Measurements from ENCODE around the gene AMD1.
"Not testable (repeated sequence)": the region's sequence is repeated elsewhere in the genome, so short reads cannot be mapped to it uniquely, and the experiment has no call there.

Gene AMD1

GRCh38 chr6:110878751-110879522 lies 4.4 kb downstream of the AMD1 start:
- peak; percentile 68 for DNase-seq

GRCh38 chr6:110880651-110881050 lies 6.1 kb downstream of the AMD1 start:
- DNase-seq = no peak

DNA sequence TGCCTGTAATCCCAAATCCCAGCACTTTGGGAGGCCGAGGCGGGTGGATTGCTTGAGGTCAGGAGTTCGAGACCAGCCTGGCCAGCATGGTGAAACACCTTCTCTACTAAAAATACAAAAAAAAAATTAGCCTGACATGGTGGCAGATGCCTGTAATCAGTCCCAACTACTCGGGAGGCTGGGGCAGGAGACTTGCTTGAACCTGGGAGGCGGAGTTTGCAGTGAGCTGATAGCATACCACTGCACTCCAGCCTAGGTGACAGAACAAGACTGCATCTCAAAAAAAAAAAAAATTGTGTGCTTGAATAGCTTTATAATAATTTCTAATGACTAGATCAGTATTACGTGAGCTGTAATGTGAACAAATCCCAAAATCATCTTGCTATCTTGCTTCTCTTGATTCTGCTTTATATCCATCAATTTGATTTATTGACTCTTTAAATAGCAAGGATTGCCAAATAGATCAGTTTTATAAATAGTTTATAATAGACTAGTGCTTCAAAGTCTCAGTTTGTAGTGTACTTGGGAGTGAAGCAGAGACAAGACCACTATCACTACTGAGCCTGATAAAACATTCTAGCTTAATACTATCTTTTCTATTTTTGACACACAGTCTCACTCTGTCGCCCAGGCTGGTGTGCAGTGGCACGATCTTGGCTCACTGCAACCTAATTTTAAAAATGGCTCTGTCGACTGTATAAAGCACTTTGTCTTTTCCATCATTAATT lies 7.1 kb downstream of the AMD1 start:
- DNase-seq = peak; percentile 52

GRCh38 chr6:110882274-110882619 lies 7.7 kb downstream of the AMD1 start:
- no peak for DNase-seq

DNA sequence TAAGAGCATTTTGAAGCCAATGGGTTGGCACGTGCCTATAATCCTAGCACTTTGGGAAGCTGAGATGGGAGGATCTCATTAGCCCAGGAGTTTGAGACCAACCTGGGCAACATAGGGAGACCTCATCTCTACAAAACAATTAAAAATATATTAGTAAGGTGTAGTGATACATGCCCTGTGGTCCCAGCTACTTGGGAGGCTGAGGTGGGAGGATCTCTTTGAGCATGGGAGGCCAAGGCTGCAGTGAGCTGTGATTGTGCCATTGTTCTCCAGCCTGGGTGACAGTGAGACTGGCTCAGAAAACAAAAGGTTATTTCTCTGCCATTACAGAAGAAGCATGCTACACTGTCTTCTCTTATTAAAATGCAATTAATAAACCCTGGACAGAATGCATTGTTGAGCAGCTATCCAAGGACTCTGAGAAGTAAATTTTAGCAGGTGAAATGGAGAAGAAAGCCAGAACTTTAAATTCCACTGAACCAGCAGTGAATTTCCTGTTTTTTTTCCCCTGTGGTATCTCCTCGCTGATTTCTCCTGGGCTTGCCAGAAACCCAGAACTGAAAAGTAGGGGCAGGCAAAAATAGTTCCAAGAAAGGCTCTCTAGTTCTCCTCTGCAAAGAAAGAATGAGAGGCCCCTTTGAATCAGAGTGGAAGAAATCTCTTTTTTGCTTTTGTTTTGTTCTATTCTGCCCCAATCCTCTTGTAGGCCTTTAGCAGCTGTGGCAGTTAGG lies 8.4 kb downstream of the AMD1 start:
- DNase-seq = no peak

GRCh38 chr6:110884321-110884720 lies 9.7 kb downstream of the AMD1 start:
- no peak for DNase-seq

DNA sequence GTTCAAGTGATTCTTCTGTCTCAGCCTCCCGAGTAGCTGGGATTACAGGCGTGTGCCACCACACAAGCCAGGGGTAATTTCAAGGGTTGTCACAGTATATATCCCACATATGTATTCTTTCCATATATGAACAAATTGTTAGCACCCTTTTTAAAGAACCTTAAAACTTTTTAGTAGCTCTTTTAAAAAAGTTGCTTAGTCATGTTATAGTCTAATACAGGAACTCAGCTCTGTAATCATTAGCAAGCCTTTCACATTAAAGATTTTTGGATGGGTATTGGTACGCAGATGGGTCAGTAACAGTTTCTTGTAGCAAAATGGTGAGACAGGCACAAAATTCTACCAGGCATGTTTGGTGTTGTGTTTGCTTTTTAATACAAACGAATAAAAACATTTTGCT lies 10.9 kb downstream of the AMD1 start:
- DNase-seq = no peak

DNA sequence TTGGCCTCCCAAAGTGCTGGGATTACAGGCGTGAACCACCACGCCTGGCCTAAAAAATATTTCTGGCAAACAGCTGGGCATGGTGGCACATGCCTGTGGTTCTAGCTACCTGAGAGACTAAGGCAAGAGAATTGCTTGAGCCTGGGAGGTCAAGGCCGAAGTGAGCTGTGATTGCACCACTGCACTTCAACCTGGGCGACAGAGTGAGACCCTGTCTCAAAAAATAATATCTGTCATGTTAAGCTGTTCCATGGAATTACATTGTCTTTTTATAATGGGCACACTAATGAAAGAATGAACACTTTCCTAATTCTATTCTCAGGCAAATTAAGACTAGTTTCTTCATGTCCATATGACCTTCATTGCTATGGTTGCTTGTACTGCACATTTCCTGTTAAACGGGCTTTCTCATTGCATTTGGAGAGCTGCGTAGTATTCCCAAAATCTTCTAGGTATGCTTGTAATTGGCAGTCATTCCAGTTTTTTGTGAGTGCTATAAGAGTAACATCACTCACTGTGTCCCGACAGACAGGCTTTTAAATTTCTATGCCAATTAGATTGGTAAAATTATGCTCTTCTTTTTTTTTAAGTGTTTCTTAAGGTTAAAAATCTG lies 12.1 kb downstream of the AMD1 start:
- DNase-seq = no peak

GRCh38 chr6:110890288-110890687 lies 15.7 kb downstream of the AMD1 start:
- DNase-seq = no peak

GRCh38 chr6:110895907-110896608 lies 21.5 kb downstream of the AMD1 start:
- no peak for DNase-seq

DNA sequence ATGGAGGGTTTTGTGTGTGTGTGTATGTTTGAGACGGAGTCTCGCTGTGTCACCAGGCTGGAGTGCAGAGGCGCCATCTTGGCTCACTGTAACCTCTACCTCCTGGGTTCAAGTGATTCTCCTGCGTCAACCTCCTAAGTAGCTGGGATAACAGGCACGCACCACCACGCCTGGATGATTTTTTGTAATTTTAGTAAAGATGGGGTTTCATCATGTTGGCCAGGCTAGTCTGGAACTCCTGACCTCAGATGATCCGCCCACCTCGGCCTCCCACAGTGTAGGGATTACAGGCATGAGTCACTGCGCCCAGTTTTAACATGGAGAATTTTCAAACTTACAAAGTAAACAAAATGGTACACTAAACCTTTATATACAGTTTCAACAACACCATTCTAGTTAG lies 22.8 kb downstream of the AMD1 start:
- DNase-seq = no peak

DNA sequence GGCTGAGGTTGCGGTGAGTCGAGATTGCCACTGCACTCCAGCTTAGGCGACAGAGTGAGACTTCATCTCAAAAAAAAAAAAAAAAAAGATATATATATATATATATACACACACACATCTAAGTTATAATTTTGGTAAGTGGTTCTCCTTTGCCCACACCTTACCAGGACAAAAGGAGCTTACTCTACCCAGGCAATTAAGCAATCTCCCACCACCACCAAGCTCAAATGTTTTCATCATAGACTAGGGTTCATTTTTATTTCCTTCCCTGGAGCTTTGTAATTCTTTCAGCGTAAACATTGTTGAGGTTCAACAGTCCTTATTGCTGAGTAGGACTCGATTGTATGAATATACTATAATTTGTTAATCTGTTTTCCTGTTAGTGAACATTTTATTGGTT lies 23.5 kb downstream of the AMD1 start:
- no peak for DNase-seq

- no peak for DNase-seq
Observed at GRCh38 chr6:110900028-110900598, 25.5 kb downstream of the AMD1 start.

GRCh38 chr6:110901601-110902000 lies 27.0 kb downstream of the AMD1 start:
- DNase-seq = not testable (repeated sequence)

GRCh38 chr6:110902091-110902490 lies 27.5 kb downstream of the AMD1 start:
- DNase-seq = no peak

DNA sequence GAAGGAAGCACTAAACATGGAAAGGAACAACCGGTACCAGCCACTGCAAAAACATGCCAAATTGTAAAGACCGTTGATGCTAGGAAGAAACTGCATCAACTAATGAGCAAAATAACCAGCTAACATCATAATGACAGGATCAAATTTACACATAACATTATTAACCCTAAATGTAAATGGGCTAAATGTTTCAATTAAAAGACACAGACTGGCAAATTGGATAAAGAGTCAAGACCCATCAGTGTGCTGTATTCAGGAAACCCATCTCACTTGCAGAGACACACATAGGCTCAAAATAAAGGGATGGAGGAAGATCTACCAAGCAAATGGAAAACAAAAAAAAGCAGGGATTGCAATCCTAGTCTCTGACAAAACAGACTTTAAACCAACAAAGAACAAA lies 31.7 kb downstream of the AMD1 start:
- not testable (repeated sequence) for DNase-seq

DNA sequence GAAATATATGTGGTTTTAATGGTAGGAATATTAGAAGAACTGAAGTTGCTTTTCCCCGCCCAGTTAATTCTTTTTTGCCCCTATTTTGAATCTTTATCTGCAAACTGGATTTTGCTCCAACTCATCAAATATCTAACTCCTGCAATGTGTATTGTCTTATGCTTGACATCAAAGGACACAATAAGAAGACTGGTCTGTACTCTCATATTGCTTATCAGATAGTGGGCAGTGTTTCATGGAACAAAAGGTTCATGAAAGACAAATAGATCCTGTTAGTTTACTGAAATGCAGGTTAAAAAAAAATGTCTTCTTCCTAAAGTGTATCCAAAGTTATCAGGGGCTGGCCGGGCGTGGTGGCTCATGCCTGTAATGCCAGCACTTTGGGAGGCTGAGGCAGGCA lies 56.2 kb downstream of the AMD1 start:
- peak; percentile 71 for DNase-seq

- no peak for DNase-seq
Observed at GRCh38 chr6:110933912-110934311, 59.3 kb downstream of the AMD1 start.

DNA sequence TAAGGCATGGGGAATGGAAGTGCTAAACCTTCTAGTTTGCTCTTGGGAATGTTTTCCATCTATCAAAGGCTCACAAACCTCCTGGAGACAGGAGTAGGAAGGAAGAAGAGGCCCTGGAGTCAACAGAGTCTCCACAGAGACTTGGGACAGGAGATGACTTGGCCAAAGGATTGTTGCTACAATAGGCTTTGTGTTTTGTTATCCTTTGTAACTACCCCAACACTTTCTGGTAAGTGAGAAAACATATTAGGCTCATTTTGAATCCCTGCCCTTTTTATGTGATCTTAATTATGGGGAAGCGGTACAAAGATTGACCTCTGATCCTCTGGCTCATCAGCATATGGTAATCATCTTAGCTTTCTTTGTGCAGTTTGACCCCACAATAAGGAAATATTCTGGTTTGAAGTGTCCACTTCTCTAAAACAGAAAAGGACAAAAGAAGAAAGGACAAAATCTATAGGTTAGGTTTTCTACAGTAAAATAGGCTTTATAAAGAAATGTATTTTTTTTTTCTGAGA lies 59.9 kb downstream of the AMD1 start:
- DNase-seq = no peak

GRCh38 chr6:110935171-110935570 lies 60.6 kb downstream of the AMD1 start:
- DNase-seq = no peak

GRCh38 chr6:110938171-110938570 lies 63.6 kb downstream of the AMD1 start:
- DNase-seq = no peak
